Inflammatory macrophage treated with lipopolysaccharide for 4 hours (primary cell): ENCODE data around the gene SLC2A3.
"Not testable (repeated sequence)": the region's sequence is repeated elsewhere in the genome, so short reads cannot be mapped to it uniquely, and the experiment has no call there.

Experiments
- DNase-seq: peaks from one replicate; pipeline ENCODE4 v3.0.0-alpha.2; 2020

The SLC2A3 gene

GRCh38 chr12:7950230-7950943 lies 14.4 kb upstream of the SLC2A3 start:
- not testable (repeated sequence) for DNase-seq

- peak; percentile 60 for DNase-seq
These were observed 12.7 kb upstream of the SLC2A3 start for GRCh38 chr12:7948589-7949260.

- no peak for DNase-seq
These were observed 11.0 kb upstream of the SLC2A3 start for GRCh38 chr12:7947011-7947410.

GRCh38 chr12:7944760-7945159 lies 8.8 kb upstream of the SLC2A3 start:
- DNase-seq: not testable (repeated sequence)

- no peak for DNase-seq
These were observed 4.9 kb upstream of the SLC2A3 start for GRCh38 chr12:7940906-7941305.

GRCh38 chr12:7937833-7938506 lies 2.0 kb upstream of the SLC2A3 start:
- no peak for DNase-seq

- DNase-seq: no peak
These were observed 996 bp downstream of the SLC2A3 start for GRCh38 chr12:7934889-7935492.

- peak; percentile 70 for DNase-seq
These were observed 1.7 kb downstream of the SLC2A3 start for GRCh38 chr12:7934091-7934888.

GRCh38 chr12:7933255-7933726 lies 2.7 kb downstream of the SLC2A3 start:
- DNase-seq: peak; percentile 91

- not testable (repeated sequence) for DNase-seq
These were observed 3.3 kb downstream of the SLC2A3 start for GRCh38 chr12:7932599-7933240.

GRCh38 chr12:7929083-7929792 lies 6.7 kb downstream of the SLC2A3 start:
- no peak for DNase-seq

- no peak for DNase-seq
These were observed 8.5 kb downstream of the SLC2A3 start for GRCh38 chr12:7927470-7927869.

- DNase-seq: not testable (repeated sequence)
These were observed 9.8 kb downstream of the SLC2A3 start for GRCh38 chr12:7926068-7926666.

GRCh38 chr12:7923241-7924236 lies 12.4 kb downstream of the SLC2A3 start:
- DNase-seq: no peak

- not testable (repeated sequence) for DNase-seq
These were observed 14.8 kb downstream of the SLC2A3 start for GRCh38 chr12:7921181-7921580.

GRCh38 chr12:7918268-7918590 lies 17.8 kb downstream of the SLC2A3 start:
- DNase-seq: not testable (repeated sequence)

GRCh38 chr12:7917392-7918267 lies 18.4 kb downstream of the SLC2A3 start:
- DNase-seq: no peak

- no peak for DNase-seq
These were observed 19.1 kb downstream of the SLC2A3 start for GRCh38 chr12:7916936-7917335.
